GM13977 (cell line): ENCODE results near the gene DNAH7.

Source experiments
- DNase-seq: peaks from one replicate; pipeline ENCODE4 v3.0.0; 2012; ENCODE audit warnings: low spot score
- CTCF ChIP-seq: IDR thresholded peaks from 2 replicates; pipeline ENCODE4 v1.5.1; 2012; ENCODE audit warnings: mild to moderate bottlenecking, control low read depth; ENCODE audit not compliant: insufficient read depth; ENCODE audit errors: extremely low read depth, missing control alignments
- in situ Hi-C: fragments of 300-500 bp; cut with MboI; formaldehyde crosslinking; loops from one replicate; pipeline ENCODE4 v1.12.0; 2022; ENCODE audit warnings: low sequenced_read_pairs, low pct_unique_long_range_greater_than_20kb, mixed read lengths, inconsistent platforms; ENCODE audit not compliant: unreplicated experiment

DNAH7 gene

DNA sequence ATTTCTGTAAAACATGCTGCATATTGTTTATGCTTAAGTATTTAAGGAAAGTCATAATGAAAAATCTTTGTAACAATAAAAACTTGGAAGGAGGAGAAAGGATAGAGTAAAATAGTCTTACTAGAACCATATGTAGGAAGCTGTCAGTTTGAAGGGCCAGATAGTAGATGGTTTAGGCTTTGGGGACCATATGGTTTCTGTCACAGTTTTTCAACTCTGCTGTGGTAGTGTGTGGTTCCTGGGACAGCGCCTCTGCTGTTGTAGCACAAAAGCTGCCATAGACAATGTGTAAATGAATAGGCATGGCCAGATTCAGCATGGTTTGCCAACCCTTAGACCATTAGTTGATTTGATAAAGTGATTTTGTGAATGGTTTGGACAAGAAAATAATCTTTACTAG lies 336.1 kb downstream of the DNAH7 start:
- TF ChIP-seq CTCF: no peak
- DNase-seq: no peak
- in situ Hi-C loops: no loop called here

DNA sequence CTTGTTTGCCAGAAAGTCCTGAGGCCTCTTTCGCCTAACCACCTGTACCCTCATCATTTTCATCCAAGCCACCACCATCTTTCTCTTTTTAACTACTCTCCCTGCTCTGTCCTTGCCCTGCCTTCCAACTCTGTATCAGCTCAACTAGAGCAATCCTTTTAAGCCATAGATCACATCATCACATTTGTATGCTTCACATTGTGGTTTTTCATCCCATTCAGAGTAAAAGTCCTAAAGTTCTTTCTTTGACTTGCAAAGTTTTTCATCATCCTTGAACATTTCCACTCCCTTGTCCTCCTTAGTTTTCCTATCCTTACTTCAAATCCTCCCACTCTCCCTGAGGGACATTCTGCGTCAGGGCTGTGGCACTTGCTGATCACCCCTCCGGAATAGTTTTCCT lies 337.7 kb downstream of the DNAH7 start:
- no peak for DNase-seq
- no peak for TF ChIP-seq CTCF
- in situ Hi-C loops: no loop called here

DNA sequence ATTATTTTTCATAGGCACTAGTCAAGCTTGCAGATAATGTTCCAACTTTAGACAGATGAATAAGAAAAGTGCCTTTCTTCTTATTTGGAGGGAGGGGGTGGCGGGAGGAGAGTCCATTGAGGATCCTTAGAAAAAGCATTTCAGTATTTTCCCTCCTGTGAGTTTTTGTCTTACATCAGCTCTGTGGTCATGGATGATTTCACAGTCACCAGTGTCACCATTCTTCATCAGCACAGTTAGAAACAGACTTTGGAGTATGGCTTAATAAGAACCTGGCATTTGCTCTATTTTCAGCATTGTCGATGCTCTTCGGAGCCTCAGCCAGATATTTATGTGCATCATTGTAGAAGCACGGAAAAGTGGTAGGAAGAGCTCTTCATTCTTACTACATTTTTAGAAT lies 341.5 kb downstream of the DNAH7 start:
- no peak for TF ChIP-seq CTCF
- DNase-seq: no peak
- in situ Hi-C loops: no loop called here

- no peak for TF ChIP-seq CTCF
- no peak for DNase-seq
- in situ Hi-C loops: no loop called here
Measured at GRCh38 chr2:195722075-195722474, 346.6 kb downstream of the DNAH7 start.

GRCh38 chr2:195721042-195721441 lies 347.6 kb downstream of the DNAH7 start:
- TF ChIP-seq CTCF: no peak
- no peak for DNase-seq
- in situ Hi-C loops: no loop called here

GRCh38 chr2:195716466-195716865 lies 352.2 kb downstream of the DNAH7 start:
- in situ Hi-C loops: no loop called here
- no peak for TF ChIP-seq CTCF
- no peak for DNase-seq

GRCh38 chr2:195711478-195711877 lies 357.2 kb downstream of the DNAH7 start:
- in situ Hi-C loops: no loop called here
- DNase-seq: no peak
- TF ChIP-seq CTCF: no peak
